SKM-1 (cell line): ENCODE results near the gene SARDH.
"Not testable (repeated sequence)": the region's sequence is repeated elsewhere in the genome, so short reads cannot be mapped to it uniquely, and the experiment has no call there.

Experiments used
- DNase-seq: peaks from one replicate; lab custom pipeline; 2025; ENCODE audit not compliant: unreplicated experiment; lab: John Stamatoyannopoulos, UW

SARDH gene

GRCh38 chr9:133761641-133762248, 23.6 kb upstream of the SARDH start:
- DNase-seq: no peak

DNA sequence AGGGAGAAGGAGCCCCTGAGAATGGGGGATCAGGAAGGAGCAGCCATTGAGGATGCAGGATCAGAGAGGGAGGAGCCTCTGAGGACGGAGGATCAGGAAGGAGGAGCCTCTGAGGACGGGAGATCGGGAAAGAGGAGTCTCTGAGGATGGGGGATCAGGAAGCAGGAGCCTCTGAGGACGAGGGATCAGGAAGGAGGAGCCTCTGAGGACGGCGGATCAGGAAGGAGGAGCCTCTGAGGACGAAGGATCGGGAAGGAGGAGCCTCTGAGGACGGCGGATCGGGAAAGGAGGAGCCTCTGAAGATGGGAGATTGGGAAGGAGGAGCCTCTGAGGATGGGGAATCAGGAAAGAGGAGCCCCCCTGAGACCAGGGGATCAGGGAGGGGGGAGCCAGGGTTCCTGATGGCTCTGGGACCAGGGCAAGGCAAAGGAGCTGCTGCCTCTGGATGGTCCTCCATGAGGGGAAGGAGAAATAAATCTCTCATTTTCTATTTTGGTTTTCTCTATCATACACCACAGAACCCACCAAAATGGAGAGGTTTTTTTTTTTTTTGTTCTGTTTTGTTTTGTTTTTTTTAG, 22.6 kb upstream of the SARDH start:
- no peak for DNase-seq

- DNase-seq: no peak
Measured at GRCh38 chr9:133759946-133760345, 21.8 kb upstream of the SARDH start.

DNA sequence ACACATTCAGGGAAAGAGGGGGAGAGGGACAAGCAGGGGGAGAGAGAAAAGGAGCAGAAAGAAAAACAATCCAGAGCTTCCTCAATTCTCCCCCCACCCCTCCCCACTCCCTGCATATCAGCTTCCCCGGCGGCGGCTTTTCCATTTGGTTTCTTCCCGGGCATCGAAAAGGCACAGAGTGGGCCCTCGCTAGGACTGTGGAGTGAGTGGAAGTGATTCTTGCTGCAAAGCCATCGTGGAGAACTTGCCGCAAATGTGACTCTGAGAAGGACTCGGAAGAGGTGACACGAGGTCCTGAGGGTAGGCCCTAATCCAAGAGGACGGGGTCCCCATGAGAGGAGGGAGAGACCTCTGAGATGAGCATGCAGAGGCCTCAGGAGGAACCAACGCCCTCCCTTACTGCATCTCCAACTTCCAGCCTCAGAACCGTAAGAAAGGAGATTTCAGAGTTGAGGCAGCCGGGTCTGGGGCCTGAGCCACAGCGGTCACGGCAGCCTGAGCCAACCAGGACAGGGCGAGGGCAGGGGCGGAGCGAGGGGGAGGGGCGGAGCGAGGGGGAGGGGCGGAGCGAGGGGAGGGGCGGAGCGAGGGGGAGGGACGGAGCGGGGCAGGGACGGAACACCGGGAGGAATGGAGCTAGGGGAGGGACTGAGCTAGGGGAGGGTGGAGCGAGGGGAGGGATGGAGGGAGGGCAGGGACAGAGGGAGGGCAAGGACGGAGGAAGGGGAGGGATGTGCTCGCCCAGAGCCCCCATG, 21.2 kb upstream of the SARDH start:
- no peak for DNase-seq

DNA sequence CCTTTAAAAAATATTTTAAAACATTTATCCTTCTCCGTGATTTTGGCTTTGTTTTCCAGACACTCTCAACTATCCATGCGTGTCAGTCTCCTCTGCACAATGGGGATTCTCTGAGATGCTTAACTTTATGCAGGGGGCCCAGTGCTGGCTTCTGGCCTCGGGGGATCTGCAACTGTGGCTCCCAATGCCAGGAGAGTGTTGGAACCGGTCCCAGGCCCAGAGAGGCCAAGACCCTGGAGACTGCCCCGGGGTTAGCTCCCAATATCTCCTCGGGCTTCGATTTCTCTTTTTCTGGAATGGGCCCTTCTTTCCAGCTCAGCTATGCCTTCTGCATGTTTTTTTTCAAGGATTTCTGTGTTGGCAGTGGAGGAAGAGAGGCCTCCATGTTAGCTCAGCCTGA, 20.1 kb upstream of the SARDH start:
- no peak for DNase-seq

DNA sequence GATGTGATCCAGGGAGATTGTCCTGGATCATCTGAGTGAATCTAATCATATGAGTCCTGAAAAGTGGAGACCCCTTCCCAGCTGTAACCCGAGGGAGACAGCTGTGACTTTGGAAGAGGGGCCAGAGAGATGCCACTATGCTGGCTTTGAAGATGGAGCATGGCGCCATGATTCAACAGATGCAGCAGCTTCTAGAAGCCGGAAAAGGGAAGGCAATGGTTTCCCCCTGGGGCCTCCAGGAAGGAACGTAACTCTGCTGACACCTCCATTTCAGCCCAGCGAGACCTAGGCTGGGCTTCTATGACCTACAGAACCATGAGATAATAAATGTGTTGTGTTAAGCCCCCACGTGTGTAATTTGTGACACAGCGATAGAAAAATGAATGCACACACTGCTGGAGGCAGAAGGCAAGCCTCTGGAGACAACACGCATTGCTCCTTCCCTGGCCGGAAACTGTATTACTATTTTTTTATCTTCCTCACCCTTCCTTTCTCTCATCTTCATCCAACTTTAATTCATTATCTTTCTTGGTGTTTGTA, 16.6 kb upstream of the SARDH start:
- DNase-seq: no peak

DNA sequence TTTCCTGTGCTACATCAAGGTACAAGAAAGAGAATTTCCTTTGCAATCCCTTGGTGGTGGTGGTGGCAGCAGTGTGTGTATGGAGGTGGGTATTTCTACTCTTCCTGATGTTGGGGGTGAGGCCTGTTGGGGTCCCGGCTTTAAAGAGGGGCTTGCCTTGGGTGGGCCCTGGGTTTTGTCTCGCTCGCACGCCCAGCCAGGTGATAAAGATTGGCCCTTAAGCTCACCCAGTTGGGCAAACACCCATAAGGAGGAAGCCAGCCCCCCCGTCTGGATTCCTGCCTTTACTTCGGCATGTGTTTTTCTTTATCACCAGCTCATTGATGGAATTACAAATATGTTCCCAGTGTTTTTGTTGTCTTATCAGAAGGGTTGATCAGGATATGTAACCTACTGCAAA, 16.0 kb upstream of the SARDH start:
- DNase-seq: no peak

DNA sequence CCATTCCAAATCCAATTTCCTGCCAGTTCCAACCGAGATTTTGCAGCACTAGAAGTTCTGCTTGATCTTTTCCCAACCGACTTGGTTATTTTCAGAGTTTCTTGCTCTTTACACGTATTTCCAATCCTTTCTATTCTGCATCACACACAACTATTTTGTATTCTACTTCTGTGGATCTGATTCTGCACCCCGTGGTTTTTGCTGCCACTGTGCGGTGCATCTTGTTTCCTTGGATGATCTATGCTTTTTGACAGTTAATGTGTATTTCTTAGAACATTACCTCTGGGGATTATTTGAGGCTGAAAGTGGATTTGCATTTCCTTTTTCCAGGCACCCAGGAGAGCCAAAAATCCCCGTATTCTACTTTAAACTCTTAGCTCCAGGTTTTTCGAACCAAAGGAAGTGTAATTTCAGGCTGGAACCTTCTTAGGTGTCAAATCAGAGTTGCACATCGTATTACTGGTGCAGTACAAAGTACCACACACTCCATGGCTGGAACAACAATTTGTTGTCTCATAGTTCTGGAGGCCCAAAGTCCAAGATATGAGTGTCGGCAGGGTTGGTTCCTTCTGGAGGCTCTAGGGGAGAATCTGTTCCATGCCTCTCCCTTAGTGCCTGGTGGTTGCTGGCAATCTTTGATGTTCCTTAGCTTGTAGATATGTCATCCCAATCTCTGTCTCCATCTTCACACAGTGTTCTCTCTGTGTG, 14.7 kb upstream of the SARDH start:
- DNase-seq: no peak

DNA sequence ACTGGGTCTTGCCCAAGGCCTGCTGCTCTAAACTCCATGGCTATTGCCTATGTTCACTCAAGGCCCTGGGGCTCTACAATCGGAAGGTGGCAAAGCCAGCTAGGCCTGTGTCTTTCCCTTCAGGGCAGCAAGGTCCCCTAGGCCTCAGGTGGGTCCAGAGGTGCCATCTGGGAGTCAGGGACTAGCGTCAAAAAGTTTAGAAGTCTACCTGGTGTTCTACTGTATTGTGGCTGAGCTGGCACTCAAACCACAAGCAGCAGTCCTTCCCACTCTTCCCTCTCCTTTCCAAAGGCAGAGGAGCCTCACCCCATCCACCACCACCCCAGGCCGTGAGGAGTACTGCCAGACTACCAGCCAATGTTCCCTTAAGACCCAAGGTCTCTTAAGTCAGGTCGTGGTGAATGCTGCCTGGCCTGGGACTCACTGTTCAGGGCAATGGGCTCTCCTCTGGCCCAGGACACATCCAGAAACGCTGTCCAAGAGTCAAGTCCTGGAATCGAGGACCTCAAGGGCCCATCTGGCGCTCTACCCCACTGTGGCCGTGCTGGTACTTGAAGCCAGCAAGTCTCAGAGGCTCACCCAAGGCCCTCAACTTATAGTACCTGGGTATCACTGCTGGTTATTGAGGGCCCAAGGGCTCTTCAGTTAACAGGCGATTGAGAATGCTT, 13.0 kb upstream of the SARDH start:
- DNase-seq: no peak

DNA sequence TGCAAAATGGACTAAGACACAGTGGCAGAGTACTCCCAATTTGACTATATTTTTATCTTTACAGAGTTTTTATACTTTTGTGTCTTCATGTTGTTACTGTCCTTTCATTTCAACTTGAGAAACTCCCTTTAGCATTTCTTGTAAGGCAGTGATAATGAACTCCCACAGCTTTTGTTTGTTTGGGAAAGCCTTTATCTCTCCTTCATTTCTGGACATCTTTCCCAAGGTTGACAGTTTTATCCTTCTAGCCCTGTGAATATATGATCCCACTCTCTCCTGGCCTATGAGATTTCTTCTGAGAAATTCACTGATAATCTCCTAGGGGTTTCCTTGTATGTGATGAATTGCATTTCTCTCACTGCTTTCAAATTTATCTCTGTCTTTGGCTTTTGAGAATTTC, 9.2 kb upstream of the SARDH start:
- no peak for DNase-seq

- not testable (repeated sequence) for DNase-seq
Measured at GRCh38 chr9:133744528-133744927, 6.4 kb upstream of the SARDH start.

DNA sequence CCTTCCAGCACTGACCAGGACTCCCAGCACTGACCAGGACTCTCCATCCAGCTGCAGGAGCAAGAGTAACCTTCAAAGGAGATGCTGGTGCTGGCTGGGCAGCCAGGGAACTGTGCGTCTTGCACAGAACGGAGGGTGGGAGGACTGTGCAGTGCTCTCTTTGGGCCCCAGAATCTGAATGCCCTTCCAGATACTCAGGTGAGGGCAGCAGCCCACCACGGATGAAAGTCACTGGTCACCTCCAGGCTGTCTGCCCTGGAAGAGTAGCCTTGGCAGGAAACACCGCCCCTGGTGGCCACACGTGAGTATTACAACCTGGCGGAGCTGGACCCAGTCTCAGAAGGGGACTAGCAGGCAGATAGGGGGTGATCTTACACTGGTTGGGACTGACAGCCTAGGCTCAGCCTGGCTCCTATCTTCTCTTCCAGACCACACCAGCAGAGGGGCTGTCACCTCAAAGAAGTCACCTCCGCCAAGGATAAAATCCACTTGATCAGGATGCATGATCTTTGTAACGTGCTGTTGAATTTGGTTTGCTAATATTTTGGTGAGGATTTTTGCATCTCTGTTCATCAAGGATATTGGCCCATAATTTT, 4.8 kb upstream of the SARDH start:
- peak; percentile 69 for DNase-seq

DNA sequence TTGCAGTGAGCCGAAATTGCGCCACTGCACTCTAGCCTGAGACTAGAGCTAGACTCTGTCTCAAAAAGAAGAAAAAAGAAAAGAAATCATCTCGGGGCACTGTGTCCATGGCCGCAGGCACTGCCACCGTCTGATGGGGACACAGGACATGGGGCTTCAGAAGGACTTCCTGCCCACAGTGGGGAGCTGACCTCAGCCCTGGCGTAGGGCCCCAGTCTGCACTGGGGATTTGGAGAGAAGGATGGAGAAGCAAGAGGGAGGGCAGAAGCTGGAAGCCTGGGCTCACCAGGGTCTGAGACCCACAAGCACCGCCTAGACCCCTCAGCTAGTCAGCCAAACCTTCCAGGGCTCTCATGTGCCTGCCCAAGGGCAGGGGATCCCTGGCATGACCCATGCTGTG, 4.1 kb upstream of the SARDH start:
- DNase-seq: no peak

DNA sequence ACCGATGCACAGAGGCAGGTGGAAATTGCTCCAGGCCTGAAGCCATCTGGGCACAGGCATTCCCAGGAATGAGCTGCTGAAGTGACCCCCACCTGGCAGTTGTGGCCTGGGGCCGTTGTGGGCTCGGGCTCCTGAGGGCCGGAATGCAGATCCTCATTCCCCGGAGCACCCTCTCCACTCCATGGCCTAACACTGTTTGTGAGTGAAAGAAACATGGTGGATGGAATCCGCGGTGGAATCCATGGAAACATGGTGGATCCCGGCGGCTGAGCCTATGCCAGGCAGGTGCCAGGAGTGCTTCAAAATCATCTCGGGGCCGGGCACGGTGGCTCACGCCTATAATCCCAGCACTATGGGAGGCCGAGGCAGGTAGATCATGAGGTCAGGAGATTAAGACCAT, 3.6 kb upstream of the SARDH start:
- no peak for DNase-seq

DNA sequence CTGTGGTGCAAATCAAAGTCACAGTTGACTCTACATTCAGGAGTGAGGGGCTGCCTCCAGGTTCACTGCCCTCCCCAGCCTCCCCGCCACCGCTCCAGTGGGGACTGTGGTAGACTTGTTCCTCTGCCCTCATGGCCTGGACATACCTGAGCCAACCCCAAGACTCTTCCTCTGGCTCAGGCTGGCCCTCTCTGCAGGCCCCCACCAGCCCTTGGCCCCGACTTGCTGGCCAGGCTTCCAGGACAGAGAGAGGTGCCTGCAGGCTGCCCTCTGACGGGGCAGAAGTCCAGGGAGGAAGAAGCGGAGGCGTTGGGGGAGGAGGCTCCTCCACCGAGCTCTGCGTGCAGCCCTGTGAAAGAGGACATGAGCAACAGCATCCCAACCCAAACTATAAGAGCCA, 2.8 kb upstream of the SARDH start:
- no peak for DNase-seq

GRCh38 chr9:133739408-133740280, 1.5 kb upstream of the SARDH start:
- no peak for DNase-seq

DNA sequence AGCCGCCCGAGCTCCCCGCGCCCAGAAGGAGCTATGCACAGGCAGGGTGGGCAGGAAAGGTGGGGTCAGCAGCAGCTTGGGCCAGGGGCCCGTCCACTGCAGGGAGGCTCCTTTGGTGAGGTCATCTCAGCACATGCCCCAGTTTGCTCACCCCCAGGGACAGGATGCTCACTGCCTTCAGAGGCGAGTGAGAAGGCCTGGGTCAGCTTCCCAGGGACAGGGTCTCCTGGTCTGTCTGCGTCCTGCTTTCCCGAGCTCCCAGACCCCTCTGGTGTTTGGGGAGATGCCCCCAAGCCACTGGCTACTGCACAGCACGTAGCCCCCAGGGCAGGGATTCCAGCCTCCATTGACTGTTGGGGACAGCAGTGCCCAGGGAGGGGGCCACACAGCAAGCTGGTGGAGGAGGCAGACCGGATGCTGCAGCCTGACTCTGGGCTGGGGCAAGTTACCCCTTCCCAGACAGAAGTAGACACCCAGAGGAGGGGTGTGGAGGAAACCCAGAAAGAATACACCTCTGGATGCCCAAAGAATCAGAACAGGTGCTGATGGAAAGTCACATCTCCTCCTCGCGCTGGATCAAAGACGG, 581 bp upstream of the SARDH start:
- no peak for DNase-seq

DNA sequence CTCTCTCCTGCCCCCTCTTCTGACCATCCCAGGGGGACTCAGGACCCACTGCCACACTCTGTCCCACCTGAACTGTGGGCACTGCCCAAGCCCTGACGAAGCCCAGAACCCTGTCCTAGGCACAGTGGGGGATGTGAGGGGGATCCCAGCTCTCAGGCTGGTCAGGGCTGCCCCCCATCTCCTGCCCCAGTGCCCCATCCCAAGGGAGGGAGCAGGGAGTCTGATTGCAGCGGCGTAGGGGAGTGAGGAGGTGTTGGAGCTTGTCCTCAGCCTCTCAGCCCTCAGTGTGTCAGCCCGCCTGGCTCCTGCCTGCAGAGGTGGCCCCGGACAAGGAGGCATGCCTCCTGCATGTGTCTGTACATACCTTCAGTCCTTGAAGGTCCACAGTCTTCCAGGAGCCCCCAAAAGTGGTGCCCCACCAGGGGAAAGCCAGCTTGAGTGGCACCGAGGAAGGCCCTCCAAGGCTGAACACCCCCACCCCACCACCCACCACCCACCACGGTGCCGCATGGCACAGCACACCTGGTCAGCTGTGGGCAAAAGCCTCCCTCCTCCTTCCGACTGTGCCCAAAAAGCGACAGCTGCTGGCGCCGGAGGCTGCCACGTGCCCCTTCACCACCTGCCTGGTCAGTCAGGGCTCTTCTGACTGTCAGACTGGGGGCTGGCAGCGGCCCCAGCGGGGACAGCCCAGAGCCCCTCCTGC, 930 bp downstream of the SARDH start:
- DNase-seq: no peak

DNA sequence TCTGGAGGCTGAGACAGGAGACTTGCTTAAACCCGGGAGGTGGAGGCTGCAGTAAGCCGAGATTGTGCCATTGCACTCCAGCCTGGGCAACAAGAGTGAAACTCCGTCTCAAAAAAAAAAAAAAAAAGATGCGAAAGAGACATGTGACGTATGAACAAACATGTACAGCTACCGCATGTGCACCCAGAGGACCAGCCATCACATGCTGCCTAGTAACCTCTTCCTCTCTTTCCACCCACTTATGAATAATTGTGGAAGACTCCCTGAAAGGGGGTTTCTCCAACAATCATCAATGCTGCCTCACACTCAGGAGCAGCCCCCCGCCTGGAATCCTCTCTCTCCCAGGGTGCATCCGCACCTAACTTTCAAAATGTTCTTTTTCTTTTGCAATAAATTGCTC, 2.2 kb downstream of the SARDH start:
- no peak for DNase-seq
